Activated CD4-positive, CD25-positive, alpha-beta regulatory T cell treated with anti-CD3 and anti-CD28 coated beads, Interleukin-2, amount 50 U/mL, for 72 hours (primary cell): ENCODE data around the gene INTS6.

ENCODE experiments used
- DNase-seq: peaks from one replicate; pipeline ENCODE4 v3.0.0; 2021

INTS6 gene

DNA sequence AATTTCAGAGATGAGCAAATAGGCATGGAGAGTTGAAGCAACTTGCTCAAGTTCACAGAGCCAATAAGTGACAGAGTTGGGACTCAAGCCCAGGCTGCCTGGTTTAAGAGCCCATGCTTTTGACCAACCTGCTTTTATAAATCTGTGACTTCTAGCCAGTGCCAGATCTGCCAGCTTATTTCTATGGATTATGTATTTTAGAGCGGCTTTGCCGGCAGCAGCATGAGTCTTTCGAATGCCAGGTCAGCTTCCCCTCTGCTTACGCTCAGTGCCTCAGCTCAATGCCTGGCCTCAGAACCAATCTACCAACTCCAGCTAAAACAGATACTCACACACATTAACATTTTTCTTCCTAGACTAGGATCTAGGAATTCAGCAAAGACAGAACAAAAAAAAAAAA is 111.0 kb downstream of the INTS6 start:
- no peak for DNase-seq

DNA sequence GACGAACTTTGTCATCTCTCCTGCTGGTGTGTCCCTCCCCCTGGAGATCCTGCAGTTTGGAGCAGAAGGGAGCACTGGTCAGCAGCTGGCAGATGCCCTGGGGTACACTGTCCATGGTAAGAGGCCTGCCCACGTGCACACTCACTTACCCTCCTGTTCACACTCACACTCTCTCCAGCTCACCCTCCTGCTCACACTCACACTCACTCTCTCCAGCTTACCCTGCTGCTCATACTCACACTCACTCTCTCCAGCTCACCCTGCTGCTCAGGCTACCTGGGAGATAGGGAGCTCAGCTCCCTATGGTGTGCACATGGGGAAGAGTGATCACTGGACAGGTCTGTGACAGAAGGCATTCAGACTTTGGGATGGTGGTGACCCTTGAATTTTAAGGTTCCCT is 111.6 kb downstream of the INTS6 start:
- DNase-seq = no peak

DNA sequence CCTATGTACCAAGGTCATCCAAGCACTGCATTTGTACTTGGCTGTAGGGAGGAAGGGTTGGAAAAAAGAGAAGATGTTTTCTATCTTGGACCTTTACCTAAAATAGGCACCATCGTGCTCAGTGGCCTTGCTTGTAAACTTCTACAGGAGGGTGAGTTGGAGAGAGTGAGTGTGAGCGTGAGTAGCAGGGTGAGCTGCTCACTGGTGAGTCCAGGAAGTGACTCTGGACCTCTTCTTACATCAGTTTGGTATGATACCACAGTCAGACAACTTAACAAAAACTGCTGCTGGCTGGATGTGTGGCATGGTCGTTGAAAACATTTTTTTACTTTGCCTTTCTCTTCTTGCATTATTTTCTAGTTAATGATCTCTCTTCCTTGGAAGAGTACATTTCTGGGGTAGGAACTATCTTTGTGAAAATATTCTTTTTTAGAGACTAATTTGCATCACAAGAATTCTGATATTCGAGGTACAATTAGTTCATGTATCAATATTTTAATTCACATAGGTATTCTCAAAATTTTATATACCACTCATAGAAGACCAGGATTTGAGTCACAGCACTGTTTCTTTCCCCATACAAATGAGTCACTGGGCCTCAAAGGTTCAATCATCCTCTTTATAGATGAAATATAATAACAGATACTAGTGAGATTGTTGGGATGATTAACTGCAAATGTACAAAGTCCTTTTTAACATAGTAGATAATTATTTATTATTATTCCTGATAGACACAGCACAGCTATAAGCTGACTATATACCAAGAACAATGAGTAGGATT is 112.7 kb downstream of the INTS6 start:
- DNase-seq = no peak

DNA sequence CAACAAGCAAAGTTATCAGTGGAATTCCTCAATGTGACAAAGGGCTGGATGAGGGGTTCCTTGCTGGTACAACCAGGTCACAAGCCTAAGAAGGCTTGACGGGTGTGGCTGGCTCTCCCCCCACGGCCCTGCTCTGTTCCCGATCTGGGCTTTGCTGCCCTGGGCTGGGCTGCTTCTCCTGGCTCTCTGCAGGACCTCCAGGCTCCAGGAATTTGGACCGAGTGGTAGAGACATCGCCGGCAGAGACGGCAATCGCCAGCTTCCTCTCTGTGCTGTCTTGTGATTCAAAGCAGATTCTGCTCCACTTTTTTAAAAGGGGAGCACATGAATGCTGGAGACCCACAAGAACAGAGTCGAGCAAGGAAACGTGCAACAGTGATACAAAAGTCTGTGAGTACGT is 113.5 kb downstream of the INTS6 start, which contains the start of gene SERPINE3:
SERPINE3 (plus strand) TSS at position 338 of the 400 bp plus-strand sequence. CDS start 1,401 bp downstream, outside the sequence.
- DNase-seq = no peak

DNA sequence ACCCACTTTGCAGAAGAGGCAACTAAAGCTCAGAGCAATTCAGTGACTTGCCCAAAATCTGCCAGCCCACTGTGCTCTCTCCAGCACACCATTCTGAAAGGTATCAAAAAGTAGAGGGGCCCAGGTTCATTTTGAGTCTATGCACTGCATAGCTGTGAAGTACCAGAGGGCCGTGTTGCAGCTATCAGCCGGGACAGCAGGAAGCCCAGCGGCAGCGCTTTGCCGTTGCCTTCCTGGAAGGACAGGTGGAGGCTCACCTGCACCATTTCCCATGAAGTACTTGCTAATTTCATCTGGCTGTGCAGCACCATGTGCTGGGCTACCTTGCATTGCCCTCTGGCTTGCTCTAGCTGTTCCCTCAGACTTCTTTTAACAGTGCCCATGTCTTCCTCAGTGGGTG is 116.1 kb downstream of the INTS6 start:
- DNase-seq = no peak

DNA sequence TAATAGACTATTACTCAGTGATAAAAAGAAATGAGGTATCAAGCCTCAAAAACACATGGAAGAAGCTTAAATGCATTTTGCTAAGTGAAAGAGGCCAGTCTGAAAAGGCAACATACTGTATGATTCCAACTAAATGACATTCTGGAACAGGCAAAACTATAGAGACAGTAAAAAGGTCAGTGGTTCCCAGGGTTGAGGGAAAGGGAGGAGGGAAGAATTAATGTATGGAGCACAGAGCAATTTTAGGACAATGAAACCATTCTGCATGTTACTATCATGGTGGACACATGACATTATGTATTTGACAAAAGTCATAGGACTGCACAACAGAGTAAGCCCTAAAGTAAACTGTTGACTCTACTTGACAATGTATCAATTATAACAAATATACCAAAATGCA is 119.0 kb downstream of the INTS6 start:
- no peak for DNase-seq

DNA sequence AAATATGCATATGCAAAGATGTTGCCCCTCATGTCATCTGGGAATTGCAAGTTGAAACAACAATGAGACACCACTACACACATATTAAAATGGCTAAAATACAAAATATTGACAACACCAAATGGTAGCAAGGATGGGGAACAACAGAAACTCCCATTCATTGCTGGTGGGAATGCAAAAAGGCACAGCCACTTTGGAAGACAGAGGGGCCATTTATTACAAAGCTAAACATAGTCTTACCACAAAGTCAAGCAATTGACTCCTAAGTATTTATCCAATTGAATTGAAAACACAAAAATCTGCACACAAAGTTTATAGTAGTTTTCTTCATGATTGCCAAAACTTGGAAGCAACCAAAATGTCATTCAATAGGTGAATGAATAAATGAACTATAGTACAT is 119.4 kb downstream of the INTS6 start:
- DNase-seq = no peak

DNA sequence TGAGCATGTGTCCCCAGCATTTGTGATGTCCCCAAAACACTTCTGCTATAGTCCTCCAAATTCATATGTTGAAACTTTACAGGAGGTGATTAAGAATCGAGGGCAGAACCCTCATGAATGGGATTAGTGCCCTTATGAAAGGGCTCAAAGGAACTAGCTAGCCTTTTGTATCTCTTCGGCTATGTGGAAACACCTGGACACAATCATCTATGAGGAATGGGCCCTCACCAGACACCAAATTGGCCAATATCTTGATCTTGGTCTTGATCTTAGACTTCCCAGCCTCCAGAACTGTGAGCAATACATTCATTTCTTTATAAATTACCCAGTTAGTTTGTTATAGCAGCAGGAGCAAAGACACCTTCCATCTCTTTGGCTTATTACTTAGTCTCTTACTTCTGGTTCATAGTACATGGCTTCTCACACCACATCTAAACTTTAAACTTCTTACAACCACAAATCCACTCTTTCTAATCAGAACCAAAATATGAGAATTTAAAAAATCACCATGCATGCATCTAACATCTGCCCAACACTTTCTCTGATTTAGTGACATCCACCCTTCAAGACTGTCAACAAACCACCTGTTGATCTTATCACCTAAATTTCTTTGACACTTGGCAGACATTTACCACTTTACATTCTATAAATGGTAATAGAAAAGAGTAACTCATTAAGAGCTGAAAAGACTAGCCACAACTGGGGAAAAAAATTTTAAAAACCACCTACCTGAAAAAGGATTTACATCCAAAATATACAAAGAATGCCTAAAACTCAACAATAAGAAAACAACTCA is 120.1 kb downstream of the INTS6 start:
- DNase-seq = no peak

DNA sequence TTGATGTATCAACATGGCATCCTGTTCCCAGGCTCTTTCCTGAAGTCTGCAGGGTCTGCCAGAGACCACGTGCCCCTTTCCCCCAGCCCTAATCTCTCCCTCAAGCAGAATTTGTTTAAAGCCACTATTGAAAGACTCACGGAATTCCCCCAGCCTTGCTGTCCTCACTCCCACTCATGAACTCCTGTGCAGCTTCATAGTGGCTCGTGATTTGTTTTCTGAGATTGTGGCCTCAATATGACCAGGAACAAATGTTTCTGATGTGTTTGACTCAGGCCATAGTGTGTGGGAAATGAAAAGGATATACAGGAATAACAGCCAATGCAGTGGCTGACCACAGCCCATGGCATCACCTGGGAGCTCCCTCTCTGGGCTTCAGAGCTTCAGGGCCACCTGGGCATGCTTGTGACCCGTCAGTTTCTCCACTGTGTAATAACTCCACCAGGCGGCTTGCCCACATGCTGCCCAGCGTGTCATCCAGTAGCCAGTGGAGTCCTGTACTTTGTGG is 121.4 kb downstream of the INTS6 start:
- no peak for DNase-seq

DNA sequence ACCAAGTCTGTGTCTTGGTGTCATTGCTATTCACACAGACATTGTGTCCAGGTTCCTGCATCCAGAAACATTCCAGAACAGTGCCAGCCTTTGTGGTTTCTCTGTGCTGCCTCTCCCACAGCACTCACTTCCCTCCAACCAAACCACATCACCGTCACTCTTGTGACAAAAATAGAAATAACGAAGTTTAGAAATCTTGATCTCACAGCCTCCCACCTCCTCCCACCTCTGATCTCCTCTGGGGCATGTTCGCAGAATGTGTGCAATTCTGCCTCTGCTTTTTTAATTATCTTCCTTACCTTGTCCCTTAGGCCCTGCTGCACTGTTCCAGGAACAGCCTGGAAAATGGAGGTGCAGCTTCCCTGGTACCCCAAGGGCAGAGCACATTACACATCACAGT is 122.0 kb downstream of the INTS6 start:
- DNase-seq = no peak

DNA sequence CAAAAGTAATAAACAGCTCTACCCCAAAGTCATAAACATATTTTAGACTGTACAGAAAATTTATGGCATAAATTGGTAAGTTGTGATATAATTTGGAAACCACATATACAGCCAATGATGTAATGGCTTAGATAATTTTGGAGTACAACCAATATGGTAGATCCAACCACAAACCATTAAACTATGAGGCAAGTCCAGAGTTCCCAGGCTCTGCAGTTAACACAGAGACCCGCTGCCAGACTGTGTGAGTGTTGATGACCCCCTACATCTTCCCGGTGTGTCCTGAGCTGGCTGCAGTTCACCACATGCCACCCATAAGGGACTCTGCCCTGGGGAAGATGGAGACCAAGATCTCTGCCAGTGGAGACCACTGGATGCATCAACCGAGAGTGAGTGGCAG is 123.2 kb downstream of the INTS6 start:
- DNase-seq = no peak

DNA sequence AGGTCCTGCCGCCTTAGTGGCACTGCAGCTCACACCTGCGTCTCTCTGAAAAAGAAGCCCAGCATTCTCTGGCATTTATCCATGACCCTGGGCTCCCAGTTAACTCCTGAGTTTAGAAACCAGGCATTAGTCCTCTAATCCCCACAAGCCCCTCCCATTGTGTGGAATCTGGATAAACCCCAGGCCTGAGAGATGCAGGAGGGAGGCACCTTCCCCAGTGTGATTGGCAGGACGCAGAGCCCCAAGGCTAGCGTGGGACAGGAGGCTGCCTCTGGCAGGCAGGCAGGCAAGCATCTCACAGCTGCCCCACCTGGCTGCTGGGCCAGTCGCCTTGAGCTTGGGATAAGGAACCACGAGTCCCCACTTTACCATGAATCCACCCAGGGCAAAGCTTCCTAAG is 124.3 kb downstream of the INTS6 start:
- DNase-seq = no peak

DNA sequence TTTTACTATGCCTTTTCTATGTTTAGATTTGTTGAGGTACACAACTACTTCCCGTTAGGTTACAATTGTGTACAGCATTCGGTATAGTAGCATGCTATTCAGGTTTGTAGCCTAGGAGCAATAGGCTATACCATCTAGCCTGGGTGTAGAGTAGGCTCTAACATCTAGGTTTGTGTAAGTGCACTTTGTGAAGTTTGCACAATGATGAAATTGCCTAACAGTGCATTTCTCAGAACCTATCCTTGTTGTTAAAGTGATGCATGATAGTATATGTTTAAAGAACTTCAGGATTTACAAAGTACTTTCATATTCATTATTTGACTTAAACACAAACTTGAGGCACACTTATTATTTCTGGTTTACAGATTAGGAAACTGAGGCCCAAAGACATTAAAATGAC is 124.9 kb downstream of the INTS6 start:
- no peak for DNase-seq

DNA sequence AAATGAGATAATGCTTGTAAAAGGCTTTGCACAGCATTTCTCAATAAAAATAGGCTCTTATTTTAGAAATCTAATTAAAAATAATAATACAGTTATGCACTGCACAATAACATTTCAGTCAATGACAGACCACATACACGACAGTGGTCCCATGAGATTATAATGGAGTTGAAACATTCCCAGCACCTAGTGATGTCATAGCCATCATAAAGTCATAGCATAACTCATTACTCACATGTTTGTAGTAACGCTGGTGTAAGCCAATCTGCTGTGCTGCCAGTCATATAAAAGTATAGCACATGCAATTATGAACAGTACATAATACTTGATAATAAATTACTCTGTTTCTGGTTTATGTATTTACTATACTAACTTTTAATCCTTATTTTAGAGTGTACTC is 126.1 kb downstream of the INTS6 start:
- DNase-seq = no peak

DNA sequence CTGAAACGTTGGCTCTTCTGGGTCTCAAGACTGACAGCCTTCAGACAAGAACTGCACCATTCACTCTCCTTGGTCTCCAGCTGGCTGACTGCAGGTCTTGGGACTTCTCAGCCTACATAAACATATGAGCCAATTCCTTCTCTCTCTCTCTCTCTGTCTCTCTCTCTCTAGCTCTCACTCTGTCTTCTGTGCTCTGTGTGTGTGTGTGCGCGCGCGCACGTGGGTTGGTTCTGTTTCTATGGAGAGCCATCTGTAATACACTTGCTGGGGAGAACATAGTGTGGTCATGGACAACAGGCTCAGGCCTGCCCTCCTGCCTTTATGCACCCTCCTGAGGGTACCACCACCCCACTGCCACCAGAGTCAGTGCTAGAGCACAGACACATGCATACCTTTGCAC is 127.0 kb downstream of the INTS6 start:
- no peak for DNase-seq

DNA sequence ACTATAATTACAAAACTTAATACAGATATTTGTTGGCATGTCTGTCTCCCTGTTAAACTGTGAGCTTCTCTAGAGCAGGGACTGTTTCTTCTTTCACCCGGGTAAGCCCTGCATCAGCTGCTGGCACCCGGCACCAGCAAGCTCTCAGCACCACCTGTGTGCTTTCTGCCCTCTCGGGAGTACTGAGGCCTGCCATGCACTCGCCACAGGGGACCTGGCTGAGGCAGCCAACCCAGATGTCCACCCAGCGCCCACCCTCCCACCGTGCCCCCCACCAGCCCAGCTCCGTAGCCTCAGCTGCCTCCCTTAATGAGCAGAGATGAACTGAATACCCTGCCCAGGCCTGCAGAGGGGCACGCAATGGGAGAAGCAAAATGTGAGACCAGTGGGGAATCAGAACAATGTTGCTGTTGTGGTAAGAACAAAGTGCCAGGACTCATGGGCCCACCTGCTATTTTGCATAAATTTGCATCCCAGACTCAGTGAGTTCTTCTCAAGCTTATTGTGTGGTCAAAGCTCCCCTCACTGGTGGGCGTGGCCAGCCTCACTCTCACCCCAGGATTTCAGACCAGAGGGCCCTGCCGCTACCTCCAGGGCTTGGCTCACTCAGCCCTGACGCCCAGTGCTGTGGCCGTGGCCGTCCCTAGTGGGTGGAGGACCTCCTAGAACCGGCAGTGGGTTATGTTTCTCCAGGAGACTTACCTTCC is 128.0 kb downstream of the INTS6 start:
- no peak for DNase-seq

DNA sequence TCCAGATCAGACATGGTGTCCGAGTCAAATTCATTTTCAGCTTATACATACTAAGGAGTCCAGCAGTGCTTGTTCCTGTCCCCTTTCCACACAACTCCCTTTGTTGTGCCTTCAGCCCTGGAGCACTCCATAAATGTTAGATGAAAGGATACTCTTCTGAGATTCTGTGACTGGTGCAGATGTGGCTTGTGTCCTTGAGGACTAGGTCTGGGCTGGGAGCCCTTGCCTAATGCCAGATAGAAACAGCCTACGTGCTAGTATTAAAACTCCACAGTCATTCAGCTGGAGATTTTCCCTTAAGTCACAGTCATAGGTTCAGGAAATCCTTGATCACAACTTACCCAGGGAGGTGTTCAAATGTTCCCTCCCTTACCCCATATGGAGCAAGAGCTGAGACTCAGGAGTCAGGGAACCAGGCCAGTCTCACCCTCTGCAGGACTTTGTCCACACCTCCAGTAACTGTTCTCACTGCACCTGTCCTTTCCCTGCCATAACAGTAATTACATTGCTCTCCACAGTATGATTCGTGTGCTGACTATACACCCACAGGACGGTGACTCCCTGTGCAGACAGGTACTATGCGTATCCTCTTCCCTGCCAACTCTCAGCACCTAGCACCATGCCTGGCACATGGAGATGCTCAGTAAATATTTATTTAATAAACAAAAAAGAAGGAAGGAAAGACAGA is 128.9 kb downstream of the INTS6 start:
- no peak for DNase-seq

DNA sequence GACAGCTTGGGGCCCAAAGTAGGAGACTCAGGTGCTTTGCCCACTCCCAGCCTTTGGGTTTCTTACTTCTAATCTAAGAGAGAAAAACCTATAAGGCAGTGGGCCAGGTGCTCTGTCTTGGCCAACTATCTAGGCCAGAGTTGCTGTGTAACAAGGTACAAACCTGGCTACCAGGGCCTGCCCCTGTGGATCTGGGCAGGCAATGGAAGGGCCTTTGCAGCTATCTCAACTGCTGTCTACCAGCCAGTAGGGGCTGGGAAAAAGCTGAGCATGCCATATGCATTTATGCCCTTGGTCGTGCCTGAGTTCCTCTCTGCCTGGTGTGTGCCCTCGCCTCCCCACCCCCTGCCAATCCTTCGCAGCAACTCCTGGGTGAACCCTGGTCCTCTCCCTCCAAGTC is 130.0 kb downstream of the INTS6 start:
- no peak for DNase-seq

DNA sequence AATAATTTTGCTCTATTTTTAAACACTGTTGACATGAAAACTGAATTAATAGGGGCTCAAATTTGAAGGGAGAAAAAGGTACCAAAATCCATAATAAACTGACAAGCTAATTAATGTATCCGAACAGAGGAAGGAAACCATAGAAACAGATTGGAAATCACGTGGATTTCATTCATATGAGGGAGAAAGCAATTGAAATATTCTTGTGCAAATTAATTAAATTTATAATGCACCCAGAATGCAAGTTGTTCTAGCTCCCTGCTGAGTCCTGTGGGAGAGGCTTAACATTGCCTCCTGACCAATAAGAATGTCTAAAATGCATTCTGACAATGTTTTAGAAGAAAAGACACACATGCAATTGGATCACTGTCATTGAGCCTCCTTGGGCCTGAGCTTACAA is 131.0 kb downstream of the INTS6 start:
- no peak for DNase-seq

DNA sequence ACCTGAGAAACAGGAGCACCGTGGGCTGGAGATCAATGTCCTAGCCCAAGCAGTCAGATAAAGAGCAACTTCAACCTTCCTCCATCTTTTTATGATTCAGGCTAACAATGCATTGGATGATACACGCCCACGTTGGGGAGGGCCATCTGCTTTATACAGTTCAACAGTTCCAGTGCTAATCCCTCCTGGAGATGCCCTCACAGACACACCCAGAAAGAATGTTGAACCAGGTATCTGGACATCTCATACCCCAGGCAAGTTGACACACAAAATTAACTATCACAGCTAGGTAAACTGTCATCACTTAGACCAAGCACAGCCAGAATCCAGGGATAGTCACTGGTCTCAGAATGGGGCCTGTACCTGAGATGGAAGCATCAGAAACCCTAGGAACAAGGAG is 134.0 kb downstream of the INTS6 start:
- no peak for DNase-seq

DNA sequence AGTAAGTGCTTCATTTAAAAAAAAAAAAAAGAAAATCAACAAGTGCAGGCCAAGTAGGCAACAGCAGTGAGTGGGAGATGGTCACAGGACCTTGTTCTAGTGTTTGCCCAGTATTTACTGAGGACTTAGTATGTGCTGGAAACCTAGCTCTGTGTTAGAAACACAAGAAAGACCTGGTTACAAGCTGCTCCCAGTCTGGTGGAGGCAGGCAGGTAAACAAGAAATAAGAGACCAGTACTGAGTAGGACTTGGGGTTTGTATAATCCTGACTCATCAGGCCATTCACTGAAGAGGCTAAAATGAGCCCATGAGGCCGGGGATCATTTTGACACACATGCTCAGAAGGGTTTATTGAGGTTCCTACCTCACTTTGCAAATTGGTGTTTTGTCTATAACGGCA is 134.8 kb downstream of the INTS6 start:
- DNase-seq = no peak

DNA sequence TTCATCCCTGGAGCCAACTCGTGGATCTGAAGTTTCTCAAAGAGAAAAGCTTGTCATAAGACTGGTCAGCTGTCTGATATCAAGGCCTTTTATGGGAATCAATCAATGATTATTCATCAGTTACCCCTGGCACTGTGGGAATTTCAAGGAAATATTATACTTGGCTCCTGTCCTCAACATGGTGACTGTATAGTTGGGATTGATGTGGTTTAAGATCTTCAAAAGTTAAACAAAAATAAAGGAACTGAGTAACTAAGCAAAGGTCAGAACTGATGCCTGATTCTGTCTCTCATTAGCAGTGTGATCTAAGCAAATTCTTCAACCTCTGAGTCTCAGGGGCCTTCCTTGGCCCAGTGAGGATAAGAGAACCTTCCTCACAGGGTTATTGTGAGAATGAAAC is 135.6 kb downstream of the INTS6 start:
- no peak for DNase-seq

DNA sequence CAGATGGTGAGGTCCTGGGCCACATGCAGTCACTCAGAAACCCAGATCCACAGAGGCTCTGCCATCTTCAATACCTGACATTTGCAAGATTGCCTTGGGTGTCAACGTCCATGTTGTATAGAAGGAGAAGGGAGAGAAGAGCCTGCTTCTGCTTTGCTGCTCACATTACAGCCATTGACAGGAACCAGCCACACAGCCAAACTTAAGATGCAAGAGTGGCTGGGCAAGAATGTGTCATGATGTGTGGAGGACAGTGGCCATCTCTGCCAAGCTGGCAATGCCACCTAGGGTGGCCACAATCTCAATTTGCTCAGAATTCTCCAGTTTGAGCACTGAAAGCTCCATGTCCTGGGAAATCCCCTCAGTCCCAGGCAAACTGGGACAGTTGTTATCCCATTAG is 139.2 kb downstream of the INTS6 start:
- DNase-seq = no peak
